GM18873 (cell line): ENCODE data around the gene GNS.
"Not testable (repeated sequence)": the region's sequence is repeated elsewhere in the genome, so short reads cannot be mapped to it uniquely, and the experiment has no call there.

Experiments
- ATAC-seq: cut with Tn5 transposase; IDR thresholded peaks from one replicate; pipeline ENCODE4 v1.9.1; 2021; ENCODE audit warnings: mild to moderate bottlenecking, moderate library complexity, moderate number of reproducible peaks; ENCODE audit not compliant: unreplicated experiment, low FRiP score

Gene GNS

DNA sequence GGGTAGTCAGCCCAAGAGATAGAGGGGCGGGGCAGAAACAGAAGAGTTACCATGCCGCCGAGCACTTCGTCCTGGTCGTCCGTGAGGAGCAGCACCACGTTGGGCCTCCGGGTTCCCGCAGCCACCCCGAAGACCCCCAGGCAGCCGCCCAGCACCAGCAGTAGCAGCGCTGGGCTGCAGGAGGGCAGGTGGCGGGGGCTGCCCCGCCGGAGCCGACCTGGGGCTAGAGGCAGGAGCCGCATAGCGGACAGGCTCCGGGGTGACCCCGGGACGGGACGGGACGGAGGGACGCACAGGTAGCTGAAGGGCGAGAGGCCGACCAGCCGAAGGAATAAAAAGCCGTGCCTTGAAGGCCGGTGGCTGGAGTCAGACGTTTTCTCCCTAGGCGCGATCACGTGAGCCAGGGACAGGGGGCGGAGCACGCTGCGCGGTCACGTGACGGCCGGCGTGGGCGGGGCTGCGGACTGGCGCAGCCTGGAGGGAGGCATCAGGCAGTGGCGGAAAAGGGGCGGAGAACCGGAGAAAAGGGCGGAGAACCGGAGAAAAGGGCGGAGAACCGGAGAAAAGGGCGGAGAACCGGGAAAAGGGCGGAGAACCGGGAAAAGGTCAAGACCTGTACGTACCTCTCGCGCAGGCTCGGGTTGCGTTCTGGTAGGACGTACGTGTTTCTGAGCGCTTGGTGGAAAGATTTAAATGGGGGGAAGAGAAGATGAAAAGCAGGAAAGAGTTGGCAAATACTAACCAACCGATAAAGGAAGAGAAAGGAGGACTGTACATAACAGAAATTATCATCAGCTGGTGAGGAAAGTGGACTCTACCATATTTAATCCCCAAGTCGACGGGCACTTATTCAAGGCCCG, at the start of gene GNS:
GNS (minus strand) TSS at position 372 of the 860 bp plus-strand sequence; CDS start at position 242, 130 bp downstream.
- peak; percentile 69 for ATAC-seq

GRCh38 chr12:64808110-64808509, 48.9 kb upstream of the GNS start:
- ATAC-seq, result no peak

DNA sequence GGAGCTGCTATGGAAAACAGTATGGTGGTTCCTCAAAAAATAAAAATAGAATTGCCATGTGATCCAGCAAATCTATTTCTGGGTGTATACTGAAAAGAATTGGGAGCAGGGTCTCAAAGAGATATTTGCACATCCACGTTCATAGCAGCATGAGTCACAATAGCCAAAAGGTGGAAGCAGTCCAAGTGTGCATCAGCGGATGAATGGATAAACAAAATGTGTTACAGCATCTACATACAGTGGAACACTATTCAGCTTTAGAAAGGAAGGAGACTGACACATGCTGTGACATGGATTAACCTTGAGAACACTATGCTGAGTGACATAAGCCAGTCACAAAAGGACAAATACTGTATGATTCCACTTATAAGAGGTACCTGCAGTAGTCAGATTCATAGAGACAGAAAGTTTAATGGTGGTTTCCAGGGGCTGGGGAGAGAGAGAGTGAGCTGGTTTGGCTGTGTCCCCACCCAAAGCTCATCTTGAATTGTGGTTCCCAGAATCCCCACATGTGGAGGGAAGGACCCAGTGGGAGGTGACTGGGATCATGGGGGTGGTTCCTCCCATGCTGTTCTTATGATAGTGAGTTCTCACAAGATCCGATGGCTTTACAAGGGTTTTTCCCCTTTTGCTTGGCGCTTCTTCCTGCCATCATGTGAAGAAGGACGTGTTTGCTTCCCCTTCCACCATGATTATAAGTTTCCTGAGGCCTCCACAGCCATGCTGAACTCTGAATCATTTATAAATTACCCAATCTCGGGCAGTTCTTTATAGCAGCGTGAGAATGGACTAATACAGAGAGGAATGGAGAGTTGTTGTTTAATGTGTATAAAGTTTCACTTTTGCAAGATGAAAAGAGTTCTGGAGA, 47.6 kb upstream of the GNS start:
- ATAC-seq, result no peak

- ATAC-seq, result no peak
These were observed 47.0 kb upstream of the GNS start for GRCh38 chr12:64806173-64806572.

DNA sequence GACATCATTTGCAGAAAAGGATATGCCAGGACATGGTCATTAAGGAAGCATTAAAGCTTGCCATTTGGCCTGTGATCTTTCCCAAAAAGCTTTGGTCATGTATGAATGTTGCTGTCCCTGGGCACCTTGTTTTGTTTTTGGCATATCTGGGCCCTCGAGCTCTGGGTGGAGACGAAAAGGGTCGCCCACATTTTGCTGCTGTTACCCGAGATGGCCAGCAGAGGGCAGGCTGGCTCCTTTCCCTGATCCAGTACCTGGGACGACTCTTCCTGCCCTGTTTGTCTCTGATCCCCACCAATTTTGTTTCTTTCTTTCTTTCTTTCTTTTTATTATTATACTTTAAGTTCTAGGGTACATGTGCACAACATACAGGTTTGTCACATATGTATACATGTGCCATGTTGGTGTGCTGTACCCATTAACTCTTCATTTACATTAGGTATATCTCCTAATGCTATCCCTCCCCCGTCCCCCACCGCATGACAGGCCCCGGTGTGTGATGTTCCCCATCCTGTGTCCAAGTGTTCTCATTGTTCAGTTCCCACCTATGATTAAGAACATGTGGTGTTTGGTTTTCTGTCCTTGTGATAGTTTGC, 43.1 kb upstream of the GNS start:
- ATAC-seq, result not testable (repeated sequence)

- no peak for ATAC-seq
These were observed 42.2 kb upstream of the GNS start for GRCh38 chr12:64801381-64801780.

DNA sequence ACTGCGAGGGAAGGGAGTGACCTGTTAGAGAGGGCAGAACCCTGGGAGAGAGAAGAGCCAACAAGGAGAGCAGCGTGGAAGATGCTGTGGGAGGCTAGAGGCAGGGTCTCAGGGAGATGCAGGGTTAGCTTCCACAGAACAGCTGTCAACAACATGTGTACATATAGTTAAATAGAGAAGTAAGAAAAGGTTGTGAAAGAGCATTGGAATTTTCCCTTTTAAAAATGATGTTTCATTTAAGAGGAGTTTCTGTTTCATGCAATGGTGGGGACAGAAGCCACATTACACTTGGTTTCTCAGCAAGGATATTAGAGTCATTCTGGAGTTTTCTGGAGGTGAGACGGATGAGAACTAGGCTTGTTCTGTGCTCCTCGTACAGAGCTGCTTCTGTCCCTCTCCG, 41.4 kb upstream of the GNS start:
- no peak for ATAC-seq

DNA sequence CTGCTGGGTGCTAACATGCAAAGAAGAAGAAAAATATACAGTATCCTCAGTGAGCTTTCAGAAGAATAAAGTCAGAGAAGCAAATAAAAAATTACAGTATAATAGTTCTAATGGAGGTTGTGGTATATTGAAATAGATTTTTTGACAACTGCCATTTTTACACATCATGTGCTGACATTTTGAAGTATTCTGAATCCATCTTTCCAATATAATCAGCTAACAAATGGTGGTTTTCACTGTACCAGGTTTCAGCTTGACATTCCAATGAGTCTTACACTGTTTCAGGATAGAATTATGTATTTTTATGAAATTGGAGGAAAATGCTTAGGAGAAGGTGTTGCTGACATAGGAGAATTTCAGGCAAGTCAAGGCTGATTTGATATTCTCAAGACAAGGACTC, 39.0 kb upstream of the GNS start:
- ATAC-seq, result no peak

- no peak for ATAC-seq
These were observed 38.0 kb upstream of the GNS start for GRCh38 chr12:64797156-64797555.

DNA sequence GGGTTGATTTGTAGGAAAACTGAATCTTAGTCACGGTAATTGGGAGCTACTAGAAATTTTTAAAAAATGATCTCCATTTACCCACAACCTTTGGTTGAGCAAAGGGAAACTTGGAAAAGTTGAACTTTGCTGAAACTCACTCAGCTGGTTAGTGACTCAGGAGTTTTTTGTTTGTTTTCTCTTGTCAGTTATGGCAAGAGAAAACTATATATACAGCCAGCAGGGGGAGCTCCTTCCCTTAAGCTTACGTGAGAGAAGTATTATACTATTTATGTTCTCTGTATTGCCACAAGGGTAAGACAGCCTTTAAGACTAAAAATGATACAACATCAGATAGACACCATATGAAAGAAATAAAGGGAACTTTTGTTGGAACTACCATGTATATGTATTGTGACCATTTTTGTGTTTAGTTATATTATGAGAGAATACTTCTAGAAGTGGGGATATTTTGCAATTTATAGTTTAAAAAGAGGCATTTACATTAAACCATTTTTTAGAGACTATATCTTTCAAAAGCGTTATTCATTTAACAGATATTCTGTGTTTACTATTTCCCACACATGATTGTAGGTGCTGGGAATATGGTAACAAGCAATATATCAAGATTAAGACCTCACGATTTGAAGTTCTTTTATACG, 37.1 kb upstream of the GNS start:
- ATAC-seq, result peak; percentile 77

DNA sequence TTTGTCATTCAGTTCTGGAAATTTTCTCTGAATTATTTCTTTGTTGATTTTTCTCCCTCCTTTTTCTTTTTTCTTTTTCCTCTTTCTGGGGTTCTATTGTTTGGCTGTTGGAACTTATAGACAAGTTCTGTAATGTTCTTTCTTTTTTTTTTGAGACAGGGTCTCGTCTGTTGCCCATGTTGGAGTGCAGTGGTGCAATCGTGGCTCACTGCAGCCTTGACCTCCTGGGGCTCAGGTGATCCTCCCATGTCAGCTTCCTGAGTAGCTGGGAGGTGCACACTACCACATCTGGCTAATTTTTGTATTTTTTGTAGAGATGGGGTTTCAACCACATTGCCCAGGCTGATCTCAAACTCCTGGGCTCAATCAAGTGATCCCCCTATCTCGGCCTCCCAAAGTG, 35.1 kb upstream of the GNS start:
- ATAC-seq, result no peak

DNA sequence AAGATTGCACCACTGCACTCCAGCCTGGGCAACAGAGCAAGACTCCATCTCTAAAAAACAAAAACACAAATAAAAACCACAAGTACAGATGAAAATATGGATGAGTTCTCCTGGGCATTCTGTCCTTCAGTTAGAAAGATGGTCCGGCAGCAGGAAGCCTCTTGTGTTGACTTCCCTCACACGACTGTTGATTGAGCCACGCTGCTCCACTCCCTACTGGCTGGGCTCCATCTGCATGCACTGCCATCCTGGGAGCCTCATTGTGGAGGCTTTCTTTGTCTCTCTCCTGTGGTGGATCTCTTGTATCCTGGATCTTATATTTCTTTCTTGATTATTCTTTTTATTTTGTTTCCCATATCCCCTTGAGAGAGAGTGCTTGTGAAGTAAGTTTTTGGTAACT, 34.4 kb upstream of the GNS start:
- no peak for ATAC-seq

DNA sequence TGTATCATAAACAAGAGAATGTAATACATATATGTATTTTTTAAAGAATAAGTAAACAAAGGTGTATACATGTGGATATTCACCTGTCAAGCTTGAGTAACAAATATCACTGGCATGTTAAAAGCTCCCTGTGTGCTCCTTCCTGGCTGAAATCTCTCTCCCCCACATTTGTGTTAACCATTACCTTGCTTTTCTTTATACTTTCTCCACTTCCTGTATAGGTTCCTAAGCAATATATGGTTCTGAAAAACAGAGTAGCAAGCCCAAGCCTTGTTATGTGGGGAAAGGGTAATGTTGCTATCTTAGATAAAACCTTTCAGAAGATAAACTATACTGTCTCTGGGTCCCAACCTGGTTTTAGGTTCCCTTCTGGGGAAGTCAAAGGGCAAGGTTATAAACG, 32.9 kb upstream of the GNS start:
- no peak for ATAC-seq

- ATAC-seq, result no peak
These were observed 31.8 kb upstream of the GNS start for GRCh38 chr12:64791036-64791435.

DNA sequence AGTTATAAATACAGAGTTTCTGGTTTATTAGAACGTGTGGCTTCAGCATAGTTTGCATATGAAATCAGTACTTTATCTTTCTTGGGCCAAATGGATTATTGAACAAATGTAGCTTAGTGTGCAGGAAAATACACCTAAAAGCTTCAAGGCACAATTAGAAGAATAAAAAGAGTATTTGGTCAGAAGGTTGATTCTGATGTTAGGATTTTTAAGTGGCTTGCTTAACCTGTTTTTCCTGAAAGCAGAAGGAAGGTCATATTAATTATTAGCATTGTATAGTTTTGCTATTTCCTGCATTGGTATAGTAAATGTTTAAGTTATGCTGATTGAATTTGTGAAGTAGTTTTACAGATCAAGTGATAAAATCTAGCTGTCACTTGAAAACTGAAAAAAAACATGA, 31.0 kb upstream of the GNS start:
- ATAC-seq, result no peak

DNA sequence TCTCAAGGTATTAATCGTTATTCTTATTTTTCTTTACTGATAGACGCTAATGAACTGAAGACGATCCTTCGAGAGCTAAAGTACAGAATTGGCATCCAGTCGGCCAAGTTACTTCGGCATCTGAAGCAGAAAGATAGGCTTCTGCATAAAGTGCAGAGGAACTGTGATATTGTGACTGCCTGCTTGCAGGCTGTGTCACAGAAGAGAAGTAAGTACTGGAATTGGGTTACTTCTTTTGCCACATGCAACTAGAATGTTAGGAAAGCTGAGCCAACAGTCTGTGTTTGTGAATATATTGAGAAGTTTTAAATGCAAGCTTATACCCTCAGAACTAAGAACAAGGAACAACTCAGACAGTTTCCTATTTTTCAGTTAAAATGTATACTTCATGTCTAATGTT, 26.6 kb upstream of the GNS start:
- ATAC-seq, result no peak

DNA sequence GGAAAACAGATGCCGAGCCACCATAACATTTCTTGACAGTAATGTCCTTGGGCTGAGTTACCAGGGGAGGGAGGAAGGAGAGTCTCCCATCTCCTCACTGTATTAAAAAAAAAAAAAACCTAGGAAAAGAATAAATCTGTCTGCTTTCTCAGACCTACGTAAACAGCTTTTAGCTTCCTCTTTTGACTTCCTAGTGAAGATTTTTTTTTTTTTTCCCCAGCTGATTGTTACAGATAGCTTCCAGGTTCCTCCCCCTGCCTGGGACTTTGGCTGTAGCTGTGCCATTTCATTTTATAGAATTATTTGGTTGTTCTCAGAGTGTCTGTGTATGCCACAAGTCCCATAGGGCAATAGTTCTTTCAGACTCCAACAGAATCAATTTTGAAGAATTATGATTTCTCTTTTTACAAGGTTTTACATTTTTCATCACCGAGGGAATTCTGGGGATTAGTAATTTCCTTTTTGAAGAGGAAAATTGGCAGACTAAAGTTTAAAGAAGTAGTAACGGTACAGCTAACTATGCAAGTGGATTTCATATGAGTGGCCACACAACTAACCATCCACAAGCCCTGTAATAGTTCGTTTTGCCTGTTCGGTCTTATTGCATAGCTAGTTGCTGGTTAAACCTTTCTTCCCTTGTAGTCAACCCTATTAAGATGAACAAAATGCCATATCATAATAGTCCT, 23.1 kb upstream of the GNS start:
- ATAC-seq, result no peak

- ATAC-seq, result no peak
These were observed 22.3 kb upstream of the GNS start for GRCh38 chr12:64781280-64782190.
